GM21723 (cell line): ENCODE data around the gene XPNPEP2.

Experiments
- ATAC-seq: cut with Tn5 transposase; IDR thresholded peaks from one replicate; pipeline ENCODE4 v1.9.1; 2021; ENCODE audit warnings: mild to moderate bottlenecking, moderate library complexity; ENCODE audit not compliant: unreplicated experiment

Gene XPNPEP2

DNA sequence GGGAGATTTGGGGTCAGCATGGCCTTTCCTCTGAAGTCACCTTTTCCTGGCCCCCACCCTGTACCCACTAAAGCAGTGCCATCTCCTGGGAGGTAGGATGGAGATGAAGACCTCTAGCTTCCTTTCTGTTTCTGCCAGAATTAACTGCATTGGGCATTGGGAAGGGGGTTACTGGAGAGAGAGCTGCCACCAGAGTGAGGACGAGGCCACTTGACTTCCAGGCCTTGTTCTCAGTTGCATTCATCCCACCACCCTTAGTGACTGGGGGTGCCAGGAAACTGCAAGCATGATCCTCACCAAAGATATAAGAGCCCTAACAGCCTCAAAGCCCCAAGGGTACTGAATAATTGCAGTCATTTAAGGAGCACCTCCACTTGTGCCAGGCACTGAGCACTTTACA is 56.8 kb downstream of the XPNPEP2 start:
- ATAC-seq = no peak

DNA sequence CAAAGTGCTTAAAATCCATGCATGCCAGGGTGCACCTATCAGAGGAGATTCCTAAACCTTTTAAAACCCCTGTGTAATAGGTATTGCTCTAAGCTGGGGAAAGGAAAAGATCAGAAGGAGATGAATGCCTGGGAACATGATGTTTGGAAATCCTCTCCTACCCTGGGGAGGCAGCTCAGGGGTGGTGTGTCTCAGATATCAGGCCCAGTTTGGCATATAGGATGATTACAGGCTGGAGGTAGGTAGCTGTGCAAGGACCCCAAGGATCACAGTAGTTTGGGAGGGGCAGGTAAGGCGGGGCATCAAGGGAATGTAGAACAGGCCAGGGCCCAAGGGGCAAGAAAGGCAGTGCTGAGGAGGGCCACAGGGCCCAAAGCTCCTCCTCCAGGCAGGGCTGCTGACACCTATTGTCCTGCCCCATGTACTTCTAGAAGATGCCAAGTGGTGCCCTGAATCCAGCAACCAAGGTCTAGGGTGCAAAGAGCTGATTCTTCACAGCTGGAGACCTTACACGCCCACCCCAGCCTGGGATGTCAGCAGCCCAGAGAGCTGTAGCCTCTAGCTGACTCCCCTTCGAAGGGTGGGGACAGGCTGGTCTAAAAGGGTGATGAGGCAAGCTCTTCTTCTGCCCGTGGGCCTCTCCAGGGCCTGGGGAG is 58.6 kb downstream of the XPNPEP2 start:
- no peak for ATAC-seq

DNA sequence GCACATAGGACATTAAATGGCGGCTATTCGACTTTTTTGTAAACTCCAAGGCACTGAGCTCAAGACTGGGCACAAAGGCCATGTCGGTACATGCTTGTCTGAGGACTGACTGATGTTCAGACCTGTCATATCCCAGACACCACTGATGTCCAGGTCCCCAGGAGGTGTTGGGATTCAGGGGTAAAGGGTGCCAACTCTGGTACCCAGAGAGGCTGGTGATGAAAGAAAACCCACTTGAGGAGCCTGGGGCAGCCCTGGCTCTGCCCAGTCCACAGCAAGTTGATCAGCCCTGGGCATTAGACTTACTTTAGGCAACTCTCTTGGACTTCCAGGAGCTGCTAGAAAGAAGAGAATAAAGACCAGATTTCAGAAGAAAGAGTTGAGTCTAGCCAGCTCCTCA is 59.7 kb downstream of the XPNPEP2 start:
- ATAC-seq = no peak

DNA sequence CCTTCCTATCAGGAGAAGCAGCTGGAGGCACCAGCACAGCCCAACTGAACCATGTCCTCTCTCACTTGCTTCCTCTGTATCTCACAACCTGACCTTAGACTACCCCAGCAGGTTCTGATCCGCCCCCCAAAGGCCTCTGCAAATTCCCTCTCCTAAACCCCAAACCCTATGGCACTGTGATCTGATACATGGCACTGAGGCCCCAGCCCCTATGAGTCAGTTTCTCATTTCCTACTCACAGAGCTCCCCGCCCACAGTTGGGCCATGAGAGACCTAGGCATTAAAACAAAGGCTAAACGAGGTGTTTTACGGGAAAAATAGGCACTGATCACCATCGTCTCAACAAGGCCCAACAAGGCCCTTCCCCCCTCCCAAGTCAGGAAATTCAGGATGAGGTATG is 60.1 kb downstream of the XPNPEP2 start:
- ATAC-seq = no peak

DNA sequence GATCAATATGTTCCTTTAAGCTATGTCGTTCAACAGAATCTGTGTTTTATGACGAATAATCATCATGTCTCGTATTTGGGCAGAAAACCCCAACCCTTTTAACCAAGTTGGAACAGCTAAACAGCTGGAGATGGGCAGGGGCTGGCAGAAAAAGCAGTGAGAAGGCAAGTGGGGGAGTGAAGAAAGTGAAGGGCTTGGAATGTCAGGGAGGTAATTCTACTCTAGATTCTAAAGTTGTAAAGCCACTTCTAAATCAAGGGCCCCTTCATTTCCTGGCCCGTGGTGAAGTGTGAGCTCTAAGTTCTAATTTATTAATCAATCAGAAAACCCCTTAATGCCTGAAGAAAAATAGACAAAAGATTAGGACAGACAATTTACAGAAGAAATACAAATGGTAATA is 61.4 kb downstream of the XPNPEP2 start:
- no peak for ATAC-seq

DNA sequence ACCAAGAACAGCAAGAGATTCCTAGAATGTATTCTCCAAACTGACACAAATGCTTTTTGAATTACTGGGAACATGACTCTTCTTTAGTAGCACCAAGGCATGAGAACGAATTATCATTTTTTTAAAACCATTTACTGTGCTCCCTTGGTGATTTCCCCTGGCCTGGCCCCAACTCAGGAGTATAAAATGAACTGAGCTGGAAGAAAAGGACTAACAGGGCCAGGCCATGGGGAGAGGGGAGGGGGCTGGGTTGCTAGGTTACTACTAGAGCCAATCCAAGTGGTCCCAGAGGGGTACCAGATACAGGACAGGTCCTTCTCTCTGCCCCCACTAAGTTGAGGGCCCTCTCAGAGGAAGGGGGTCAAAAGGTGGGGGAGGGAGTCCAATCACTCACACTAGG is 64.1 kb downstream of the XPNPEP2 start:
- ATAC-seq = no peak

DNA sequence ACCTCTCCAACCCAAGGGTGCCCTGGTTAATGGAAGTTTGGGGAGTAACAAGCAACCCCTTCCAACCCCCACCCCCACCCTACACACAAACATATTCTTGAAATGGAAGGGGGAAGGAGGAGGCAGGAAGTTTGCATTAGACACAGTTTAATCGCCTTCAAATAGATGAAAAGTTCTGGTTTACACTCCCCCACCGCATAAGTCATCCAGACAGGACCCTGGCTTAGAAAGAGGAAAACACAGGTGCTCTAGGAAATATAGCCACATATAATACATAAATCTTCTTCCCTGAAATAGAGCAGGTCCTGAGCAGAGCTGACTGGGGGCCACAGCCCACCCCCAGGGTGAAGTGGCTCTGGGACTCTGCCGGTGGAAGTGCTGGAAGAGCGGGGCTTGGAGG is 66.0 kb downstream of the XPNPEP2 start:
- no peak for ATAC-seq

DNA sequence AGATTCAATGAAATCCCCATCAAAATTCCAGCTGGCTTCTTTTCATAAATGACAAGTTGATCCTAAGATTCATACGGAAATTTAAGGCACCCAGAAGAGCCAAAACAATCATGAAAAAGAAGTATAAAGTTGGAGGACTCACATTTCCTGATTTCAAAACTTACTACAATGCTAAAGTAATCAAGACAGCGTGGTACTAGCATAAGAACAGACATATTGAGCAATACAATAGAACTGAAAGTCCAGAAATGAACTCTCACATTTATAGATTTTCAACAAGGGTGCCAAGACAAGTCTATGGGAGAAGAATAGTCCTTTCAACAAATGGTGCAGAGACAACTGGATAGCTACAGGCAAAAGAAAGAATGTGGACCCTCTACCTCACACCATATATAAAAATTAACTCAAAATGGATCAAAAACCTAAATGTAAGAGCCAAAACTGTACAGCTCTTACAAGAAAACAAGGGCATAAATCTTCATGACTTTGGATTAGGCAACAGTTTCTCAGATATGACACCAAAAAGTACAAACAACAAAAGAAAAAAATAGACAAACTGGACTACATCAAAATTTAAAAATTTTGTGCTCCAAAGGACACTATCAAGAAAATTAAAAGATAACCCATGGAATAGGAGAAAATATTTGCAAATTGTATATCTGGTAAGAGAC is 69.5 kb downstream of the XPNPEP2 start:
- no peak for ATAC-seq

DNA sequence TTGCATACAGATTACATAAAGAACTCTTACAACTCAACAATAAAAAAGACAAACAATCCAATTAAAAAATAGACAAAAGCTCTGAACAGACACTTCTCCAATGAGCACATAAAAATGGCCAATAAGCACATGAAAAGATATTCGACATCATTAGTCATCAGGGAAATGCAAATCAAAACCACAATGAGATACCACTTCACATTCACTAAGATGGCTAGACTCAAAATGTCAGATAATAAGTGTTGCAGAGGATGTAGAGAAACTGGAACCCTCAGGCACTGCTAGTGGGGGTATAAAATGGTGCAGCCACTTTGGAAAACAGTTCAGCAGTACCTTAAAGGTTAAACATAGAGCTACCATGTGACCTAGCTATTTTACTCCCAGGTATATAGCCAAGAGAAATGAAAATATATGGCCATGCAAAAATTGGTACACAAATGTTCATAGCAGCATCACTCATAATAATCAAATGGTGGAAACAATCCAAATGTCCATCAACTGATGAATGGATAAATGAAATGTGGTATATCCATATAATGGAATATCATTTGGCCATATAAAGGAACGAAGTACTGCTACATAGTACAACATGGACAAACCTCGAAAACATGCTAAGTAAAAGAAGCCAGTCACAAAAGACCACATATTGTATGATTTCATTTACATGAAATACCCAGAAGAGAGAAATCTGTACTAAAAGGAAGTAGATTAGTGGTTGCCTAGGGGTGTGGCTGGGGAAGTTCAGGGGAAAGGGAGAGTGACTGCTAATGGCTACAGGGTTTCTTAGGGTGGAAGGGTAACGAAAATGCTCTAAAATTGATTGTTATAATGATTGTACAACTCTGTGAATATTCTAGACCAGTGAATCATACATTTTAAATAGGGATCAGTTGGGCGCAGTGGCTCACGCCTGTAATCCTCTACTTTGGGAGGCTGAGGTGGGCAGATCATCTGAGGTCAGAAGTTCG is 70.3 kb downstream of the XPNPEP2 start:
- no peak for ATAC-seq

DNA sequence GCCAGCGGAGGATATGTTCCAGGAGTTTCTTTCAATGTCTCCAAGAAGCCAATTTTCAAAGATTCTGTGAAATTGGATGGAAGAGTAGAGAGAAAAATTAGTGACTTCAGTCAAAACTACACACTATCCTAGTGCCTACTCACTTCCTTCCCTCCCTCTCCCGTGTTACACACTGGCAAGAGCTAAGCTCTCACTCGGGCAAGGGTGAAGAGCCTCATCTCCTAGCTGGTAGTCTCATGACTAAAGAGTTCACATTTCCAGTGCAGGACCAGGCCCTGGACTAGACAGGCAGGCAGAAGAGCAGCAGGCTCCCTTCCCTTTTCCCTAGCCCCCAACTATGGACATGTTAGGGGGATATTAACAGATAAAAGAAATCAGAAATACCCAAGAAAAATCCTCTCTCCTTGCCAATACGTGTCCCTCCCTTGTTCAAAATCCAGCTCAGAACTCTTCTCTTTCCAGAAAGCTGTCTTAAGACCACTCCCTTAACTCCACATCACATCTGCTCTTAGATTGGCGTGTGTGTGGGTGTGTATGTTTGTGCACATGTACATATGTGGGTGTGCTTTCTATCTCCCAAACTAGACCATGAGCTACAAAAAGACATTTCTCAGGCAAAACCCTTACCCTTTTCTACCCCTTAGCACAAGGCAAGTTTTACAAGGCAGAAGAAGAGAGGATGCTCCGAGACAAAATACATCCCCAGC is 75.0 kb downstream of the XPNPEP2 start:
- ATAC-seq = no peak

DNA sequence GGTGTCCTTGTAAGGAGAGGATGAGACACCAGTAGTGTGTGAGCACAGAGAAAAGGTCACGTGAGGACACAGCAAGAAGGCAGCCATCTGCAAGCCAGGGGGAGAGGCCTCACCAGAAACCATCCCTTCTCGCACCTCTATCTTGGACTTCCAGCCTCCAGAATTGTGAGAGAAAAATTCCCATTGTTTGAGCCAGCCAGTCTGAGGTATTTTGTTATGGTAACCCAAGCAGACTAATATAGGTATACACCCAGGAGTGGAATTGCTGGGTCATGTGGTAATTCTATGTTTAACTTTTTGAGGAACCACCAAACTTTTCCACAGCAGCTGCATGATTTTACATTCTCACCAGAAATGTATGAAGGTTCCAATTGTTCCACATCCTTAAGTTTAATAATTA is 79.3 kb downstream of the XPNPEP2 start:
- no peak for ATAC-seq
